Type B pancreatic cell (in vitro differentiated cells): Measurements from ENCODE around the gene CASP8. TPM values are rescaled to one million over a fixed set of nuclear protein-coding genes. Genes with fewer than 3 reads are reported as not detected.

Experiments used
- DNase-seq: peaks from one replicate; pipeline ENCODE4 v3.0.0; 2021; ENCODE audit warnings: mixed read lengths; ENCODE audit not compliant: unreplicated experiment; ENCODE audit errors: extremely low spot score
- H3K27ac Mint-ChIP-seq: 2 replicates; pipeline ENCODE4 v1.8.0; 2021; ENCODE audit warnings: mild to moderate bottlenecking, mixed read lengths
- H3K27me3 Mint-ChIP-seq: 2 replicates; pipeline ENCODE4 v1.8.0; 2021; ENCODE audit warnings: mixed read lengths
- H3K36me3 Mint-ChIP-seq: 2 replicates; pipeline ENCODE4 v1.8.0; 2021; ENCODE audit warnings: mixed read lengths
- H3K4me1 Mint-ChIP-seq: one replicate; pipeline ENCODE4 v1.8.0; 2021; ENCODE audit warnings: mixed read lengths; ENCODE audit not compliant: unreplicated experiment
- H3K4me3 Mint-ChIP-seq: 2 replicates; pipeline ENCODE4 v1.8.0; 2021; ENCODE audit warnings: mild to moderate bottlenecking, mixed read lengths
- H3K9me3 Mint-ChIP-seq: 2 replicates; pipeline ENCODE4 v1.8.0; 2021; ENCODE audit warnings: mixed read lengths
- total RNA-seq: library from RNA; stranded (reverse); gene quantifications from 2 replicates; pipeline ENCODE4 v1.2.1, GENCODE V29; 2021; ENCODE audit warnings: low replicate concordance
- TF ChIP-seq, protein P1 (sequence below): fragments of 200-600 bp; sonication (generic); conservative IDR thresholded peaks from 2 replicates; pipeline ENCODE4 v1.5.0; 2021; ENCODE audit warnings: antibody characterized with exemption, mild to moderate bottlenecking

CASP8 gene
- total RNA-seq, 1 donor from 2014 or later = 6.0 TPM

DNA sequence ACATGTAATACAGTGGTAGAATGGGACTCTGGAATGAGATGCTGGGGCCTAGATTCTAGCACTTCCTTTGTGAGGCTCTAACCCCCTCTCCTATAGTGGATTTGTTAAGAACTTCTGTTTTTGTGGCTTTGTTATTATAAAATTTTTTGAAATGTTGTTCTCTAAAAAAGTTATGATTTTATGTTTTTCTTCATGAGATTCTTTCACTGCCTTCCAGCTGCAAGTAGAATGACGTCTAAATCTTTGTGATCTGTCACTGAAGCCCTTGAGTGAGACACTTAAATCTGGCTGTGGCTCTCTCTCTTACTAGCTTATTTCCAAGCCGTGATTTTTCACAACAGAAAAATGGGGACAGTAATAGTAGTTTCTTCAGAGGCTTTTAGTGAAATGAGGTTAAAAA, 1.6 kb downstream of the CASP8 start:
- H3K36me3 Mint-ChIP-seq = no peaks in the 10 kb centered on the region
- no peak overlapping the region for H3K4me3 Mint-ChIP-seq
- no peak for DNase-seq
- no peaks in the 10 kb centered on the region for H3K27me3 Mint-ChIP-seq
- TF ChIP-seq, protein P1, sequence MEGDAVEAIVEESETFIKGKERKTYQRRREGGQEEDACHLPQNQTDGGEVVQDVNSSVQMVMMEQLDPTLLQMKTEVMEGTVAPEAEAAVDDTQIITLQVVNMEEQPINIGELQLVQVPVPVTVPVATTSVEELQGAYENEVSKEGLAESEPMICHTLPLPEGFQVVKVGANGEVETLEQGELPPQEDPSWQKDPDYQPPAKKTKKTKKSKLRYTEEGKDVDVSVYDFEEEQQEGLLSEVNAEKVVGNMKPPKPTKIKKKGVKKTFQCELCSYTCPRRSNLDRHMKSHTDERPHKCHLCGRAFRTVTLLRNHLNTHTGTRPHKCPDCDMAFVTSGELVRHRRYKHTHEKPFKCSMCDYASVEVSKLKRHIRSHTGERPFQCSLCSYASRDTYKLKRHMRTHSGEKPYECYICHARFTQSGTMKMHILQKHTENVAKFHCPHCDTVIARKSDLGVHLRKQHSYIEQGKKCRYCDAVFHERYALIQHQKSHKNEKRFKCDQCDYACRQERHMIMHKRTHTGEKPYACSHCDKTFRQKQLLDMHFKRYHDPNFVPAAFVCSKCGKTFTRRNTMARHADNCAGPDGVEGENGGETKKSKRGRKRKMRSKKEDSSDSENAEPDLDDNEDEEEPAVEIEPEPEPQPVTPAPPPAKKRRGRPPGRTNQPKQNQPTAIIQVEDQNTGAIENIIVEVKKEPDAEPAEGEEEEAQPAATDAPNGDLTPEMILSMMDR = no peak
- no peaks in the 10 kb centered on the region for H3K9me3 Mint-ChIP-seq
- H3K27ac Mint-ChIP-seq = no peak overlapping the region
- H3K4me1 Mint-ChIP-seq = peaks cover 24% of the 10 kb centered on the region

DNA sequence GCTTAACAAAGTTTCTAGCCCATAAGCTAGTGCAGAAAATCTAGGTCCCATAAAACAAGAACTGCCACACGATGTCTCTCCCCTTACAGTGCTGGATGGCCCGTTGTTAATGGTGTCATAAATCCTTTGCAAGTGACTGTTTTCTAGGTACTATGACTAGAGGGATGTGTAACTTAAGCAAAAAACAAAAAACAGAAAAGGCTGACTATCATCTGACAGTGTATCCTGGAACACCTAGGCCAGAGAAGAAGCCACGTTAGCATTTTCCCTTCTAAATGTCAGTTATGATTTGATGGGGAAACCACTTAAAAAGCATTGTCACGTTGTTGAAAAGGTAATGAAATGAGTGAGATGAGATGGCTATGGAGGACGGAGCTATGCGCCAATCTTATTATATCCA, 2.4 kb downstream of the CASP8 start:
- Mint-ChIP-seq H3K27ac (no peak overlapping the region), H3K4me3 (no peak overlapping the region), H3K36me3 (no peaks in the 10 kb centered on the region), H3K27me3 (no peaks in the 10 kb centered on the region), H3K9me3 (no peaks in the 10 kb centered on the region), H3K4me1 (peaks cover 20% of the 10 kb centered on the region)
- TF ChIP-seq, protein P1 = no peak
- DNase-seq = no peak

DNA sequence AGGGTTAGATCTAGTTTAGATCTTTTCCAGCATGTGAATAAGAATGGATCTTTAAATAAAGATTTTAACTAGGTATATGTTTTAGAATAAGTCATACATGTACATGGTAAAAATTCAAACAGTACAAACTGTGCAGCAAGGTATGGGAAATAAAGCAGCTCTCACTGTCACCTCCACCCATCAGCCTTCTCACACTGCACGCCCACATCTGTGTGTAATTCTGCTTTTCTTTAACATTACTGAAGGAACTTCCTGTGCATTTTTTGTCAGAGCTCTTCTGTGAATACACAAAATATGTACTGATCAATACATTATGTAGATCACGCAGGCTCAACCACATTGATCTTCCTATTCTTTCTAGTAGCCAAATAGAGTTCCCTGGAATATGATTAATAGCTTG, 3.4 kb downstream of the CASP8 start:
- Mint-ChIP-seq H3K4me3 (no peak overlapping the region), H3K4me1 (peaks cover 10% of the 10 kb centered on the region), H3K9me3 (no peaks in the 10 kb centered on the region), H3K27me3 (no peaks in the 10 kb centered on the region), H3K27ac (no peak overlapping the region), H3K36me3 (no peaks in the 10 kb centered on the region)
- TF ChIP-seq, protein P1 = no peak
- DNase-seq = no peak

DNA sequence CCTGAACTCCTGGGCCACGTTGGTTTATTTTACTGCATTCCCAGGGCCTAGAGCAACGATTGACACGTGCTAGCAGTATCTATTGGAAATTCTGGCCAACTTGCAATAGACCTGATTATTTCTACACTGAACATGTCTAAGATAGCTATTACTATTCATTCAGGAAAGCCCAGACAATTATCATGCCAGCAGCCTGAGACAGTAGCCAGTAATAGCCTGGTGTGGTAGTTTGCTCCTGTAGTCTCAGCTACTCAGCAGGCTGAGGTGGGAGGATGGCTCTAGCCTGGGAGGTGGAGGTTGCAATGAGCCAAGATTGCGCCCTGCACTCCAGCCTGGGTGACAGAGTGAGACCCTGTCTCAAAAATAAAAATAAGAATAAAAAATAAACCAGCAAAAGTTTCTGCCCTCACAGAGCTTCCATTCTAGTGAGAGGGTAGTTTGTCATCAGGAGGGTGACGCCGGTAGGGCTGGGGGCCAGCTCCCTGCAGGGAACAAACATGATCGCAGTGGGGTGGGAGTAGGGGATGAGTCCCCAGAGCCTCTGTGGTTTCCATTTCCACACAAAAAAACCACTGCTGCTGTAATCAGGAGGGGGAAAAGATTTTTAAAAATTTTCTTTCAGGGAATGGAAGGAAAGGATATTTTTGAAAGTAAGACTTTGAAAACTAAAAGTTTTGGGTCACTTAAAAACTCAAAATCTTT, 4.3 kb downstream of the CASP8 start:
- TF ChIP-seq, protein P1 = no peak
- no peaks in the 10 kb centered on the region for H3K9me3 Mint-ChIP-seq
- no peaks in the 10 kb centered on the region for H3K27me3 Mint-ChIP-seq
- DNase-seq = no peak
- no peak overlapping the region for H3K4me3 Mint-ChIP-seq
- no peaks in the 10 kb centered on the region for H3K36me3 Mint-ChIP-seq
- peaks cover 8% of the 10 kb centered on the region for H3K4me1 Mint-ChIP-seq
- H3K27ac Mint-ChIP-seq = no peak overlapping the region

DNA sequence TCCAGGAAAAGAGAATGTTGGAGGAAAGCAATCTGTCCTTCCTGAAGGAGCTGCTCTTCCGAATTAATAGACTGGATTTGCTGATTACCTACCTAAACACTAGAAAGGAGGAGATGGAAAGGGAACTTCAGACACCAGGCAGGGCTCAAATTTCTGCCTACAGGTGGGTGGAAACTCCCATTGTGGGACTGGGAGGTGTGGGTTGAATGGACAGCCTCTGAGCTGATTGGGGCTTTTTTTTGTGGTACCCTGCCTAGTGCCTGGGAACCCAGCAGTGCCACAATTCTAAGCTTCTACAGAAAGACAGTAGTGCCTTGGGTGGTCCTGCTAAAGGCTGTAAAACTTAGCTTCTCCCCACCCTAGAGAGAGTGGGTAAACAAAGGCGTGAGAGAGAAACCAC, 6.3 kb downstream of the CASP8 start:
- Mint-ChIP-seq H3K27me3 (no peaks in the 10 kb centered on the region), H3K4me3 (no peak overlapping the region), H3K27ac (no peak overlapping the region), H3K9me3 (no peaks in the 10 kb centered on the region), H3K4me1 (peaks cover 8% of the 10 kb centered on the region), H3K36me3 (no peaks in the 10 kb centered on the region)
- no peak for DNase-seq
- TF ChIP-seq, protein P1 = no peak
